ENCODE results near the gene EVA1A.

DNA sequence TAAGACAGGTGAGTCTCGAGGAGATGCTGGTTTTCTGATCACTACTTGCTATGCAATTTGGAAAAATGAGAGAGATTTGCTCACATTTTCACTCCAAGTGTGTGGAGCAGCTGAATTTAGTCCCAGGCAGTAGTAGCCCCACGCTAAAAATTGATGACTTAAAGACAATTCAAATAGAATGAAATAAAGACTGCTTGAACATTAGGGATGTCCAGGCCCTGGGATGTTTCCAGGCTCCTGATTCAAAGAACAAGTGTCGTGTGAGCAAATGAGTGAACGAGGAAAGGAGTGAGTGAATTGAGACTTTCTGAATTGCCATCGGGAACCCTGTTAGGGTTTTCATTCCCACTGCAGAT lies 48.6 kb upstream of the EVA1A start:
- TF ChIP-seq GABPA (IDR thresholded peaks at IDR 0.05 in 1 of 2, conservative IDR thresholded peaks at IDR 0.05 in 1 of 2), result no peak
- TF ChIP-seq, protein P1, sequence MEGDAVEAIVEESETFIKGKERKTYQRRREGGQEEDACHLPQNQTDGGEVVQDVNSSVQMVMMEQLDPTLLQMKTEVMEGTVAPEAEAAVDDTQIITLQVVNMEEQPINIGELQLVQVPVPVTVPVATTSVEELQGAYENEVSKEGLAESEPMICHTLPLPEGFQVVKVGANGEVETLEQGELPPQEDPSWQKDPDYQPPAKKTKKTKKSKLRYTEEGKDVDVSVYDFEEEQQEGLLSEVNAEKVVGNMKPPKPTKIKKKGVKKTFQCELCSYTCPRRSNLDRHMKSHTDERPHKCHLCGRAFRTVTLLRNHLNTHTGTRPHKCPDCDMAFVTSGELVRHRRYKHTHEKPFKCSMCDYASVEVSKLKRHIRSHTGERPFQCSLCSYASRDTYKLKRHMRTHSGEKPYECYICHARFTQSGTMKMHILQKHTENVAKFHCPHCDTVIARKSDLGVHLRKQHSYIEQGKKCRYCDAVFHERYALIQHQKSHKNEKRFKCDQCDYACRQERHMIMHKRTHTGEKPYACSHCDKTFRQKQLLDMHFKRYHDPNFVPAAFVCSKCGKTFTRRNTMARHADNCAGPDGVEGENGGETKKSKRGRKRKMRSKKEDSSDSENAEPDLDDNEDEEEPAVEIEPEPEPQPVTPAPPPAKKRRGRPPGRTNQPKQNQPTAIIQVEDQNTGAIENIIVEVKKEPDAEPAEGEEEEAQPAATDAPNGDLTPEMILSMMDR (IDR thresholded peaks at IDR 0.05; ENCODE audit: low read depth, low read length, missing input control), result no peak
- no peak for TF ChIP-seq YY1 (IDR thresholded peaks at IDR 0.05)
- no peak for TF ChIP-seq SP1 (IDR thresholded peaks at IDR 0.05)
- no peak for TF ChIP-seq FOXA1 (IDR thresholded peaks at IDR 0.05)
- TF ChIP-seq NR2F2 (IDR thresholded peaks at IDR 0.05), result no peak
- TF ChIP-seq, protein P2, sequence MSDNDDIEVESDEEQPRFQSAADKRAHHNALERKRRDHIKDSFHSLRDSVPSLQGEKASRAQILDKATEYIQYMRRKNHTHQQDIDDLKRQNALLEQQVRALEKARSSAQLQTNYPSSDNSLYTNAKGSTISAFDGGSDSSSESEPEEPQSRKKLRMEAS (IDR thresholded peaks at IDR 0.05), result no peak
- TF ChIP-seq JUND (IDR thresholded peaks at IDR 0.05), result no peak
- TF ChIP-seq RAD21 (IDR thresholded peaks at IDR 0.05), result no peak
- TF ChIP-seq, protein P3, sequence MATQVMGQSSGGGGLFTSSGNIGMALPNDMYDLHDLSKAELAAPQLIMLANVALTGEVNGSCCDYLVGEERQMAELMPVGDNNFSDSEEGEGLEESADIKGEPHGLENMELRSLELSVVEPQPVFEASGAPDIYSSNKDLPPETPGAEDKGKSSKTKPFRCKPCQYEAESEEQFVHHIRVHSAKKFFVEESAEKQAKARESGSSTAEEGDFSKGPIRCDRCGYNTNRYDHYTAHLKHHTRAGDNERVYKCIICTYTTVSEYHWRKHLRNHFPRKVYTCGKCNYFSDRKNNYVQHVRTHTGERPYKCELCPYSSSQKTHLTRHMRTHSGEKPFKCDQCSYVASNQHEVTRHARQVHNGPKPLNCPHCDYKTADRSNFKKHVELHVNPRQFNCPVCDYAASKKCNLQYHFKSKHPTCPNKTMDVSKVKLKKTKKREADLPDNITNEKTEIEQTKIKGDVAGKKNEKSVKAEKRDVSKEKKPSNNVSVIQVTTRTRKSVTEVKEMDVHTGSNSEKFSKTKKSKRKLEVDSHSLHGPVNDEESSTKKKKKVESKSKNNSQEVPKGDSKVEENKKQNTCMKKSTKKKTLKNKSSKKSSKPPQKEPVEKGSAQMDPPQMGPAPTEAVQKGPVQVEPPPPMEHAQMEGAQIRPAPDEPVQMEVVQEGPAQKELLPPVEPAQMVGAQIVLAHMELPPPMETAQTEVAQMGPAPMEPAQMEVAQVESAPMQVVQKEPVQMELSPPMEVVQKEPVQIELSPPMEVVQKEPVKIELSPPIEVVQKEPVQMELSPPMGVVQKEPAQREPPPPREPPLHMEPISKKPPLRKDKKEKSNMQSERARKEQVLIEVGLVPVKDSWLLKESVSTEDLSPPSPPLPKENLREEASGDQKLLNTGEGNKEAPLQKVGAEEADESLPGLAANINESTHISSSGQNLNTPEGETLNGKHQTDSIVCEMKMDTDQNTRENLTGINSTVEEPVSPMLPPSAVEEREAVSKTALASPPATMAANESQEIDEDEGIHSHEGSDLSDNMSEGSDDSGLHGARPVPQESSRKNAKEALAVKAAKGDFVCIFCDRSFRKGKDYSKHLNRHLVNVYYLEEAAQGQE (IDR thresholded peaks at IDR 0.05), result no peak
